IPS-11a (cell line): Measurements from ENCODE around the gene ZGRF1.
"Not testable (repeated sequence)": the region's sequence is repeated elsewhere in the genome, so short reads cannot be mapped to it uniquely, and the experiment has no call there.

ENCODE experiments used
- H3K4me3 ChIP-seq: one replicate; pipeline ENCODE4 v1.5.1; 2013; ENCODE audit warnings: low read depth, low read length, control low read depth

ZGRF1 gene

DNA sequence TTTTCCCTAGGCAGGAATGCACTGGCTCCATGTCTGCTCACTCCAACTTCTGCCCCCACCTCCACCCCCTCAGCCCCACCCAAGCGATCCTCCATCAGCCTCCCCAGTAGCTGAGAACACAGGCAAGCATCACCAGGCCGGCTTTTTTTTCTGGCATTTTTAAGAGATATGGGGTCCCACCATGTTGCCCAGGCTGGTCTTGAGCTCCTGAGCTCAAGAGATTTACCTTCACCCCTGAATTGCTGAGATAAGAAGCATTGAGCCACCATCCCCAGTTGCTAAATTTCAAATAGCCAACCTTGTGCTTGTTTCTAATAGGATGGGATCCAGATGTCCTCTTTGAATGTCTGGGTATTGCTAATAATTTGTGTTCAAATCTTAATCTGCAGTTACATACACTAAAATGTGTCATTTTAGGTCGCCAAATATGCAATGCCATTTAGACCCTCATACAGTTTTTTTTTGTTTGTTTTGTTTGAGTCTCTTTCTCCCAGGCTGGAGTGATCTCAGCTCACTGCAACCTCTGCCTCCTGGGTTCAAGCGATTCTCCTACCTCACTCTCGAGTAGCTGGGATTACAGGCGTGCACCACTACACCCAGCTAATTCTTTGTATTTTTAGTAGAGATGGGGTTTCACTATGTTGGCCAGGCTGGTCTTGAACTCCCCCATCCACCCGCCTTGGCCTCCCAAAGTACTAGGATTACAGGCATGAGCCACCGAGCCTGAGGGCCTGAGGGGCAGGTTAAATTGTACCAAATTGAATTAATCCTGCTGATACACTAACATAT is 9.0 kb upstream of the ZGRF1 start:
- peak overlapping the region; percentile 89 for H3K4me3 ChIP-seq

DNA sequence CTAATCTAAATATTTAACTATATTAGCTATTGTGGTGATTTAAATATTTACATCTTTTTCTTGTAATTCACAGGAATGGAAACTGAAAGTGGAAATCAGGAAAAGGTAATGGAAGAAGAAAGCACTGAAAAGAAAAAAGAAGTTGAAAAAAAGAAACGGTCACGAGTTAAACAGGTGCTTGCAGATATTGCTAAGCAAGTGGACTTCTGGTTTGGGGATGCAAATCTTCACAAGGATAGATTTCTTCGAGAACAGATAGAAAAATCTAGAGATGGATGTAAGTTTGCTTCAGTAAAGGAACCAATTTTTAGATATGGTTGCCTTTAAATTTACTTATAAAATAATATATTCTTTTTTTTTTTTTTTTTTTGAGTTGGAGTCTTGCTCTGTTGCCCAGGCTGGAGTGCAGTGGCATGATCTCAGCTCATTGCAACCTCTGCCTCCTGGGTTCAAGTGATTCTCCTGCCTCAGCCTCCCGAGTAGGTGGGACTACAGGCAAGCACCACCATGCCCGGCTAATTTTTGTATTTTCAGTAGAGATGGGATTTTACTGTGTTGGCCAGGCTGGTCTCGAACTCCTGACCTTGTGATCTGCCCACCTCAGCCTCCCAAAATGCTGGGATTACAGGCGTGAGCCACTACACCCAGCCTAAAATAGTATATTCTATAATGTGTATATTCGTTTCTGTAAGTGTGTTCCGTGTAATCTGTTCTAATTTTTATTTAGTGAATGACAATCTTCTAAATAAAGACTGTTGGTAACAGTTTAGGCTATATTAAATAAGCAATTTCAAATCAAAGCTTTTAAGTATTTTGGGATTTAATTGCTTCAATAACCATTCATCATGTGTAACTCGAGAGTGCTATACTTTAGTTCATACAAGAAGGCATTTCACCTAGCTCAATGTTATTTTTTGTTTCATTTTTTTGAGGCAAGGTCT is 8.2 kb upstream of the ZGRF1 start:
- H3K4me3 ChIP-seq = not testable (repeated sequence)

DNA sequence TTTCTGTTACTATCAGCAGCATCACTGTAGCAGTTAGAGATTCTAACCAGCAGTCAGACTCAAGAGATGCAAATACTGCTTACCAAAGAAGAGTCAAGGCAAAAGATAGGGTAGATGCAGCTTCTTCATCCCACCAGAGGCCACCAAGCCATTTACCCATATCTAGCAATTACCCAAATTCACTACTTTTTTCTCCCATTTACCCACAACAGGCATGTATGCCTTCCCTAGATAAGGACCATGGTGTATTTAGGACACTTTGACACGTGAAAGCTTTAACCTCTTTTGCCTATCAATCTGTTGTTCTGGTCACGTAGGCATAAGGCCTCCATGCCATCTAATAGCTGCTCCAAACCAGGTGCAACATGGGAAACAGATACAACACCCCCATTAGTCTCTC is 5.8 kb upstream of the ZGRF1 start:
- no peak overlapping the region for H3K4me3 ChIP-seq

DNA sequence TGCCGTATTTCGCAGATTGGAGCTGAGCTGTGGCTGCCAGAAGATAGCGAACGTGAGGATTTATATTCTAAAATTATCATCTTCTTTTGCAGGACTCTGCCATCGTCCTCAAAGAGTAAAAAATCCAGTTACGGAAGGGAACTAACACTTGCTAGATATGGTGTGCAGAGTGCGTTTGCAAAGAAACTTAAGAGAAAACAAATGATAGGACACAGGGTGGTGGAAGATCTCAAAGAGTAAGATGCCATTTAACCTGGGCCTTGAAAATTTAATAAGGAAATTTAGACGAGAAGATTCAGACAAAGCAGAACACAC is 800 bp upstream of the ZGRF1 start:
- H3K4me3 ChIP-seq = peak overlapping the region; percentile 92

DNA sequence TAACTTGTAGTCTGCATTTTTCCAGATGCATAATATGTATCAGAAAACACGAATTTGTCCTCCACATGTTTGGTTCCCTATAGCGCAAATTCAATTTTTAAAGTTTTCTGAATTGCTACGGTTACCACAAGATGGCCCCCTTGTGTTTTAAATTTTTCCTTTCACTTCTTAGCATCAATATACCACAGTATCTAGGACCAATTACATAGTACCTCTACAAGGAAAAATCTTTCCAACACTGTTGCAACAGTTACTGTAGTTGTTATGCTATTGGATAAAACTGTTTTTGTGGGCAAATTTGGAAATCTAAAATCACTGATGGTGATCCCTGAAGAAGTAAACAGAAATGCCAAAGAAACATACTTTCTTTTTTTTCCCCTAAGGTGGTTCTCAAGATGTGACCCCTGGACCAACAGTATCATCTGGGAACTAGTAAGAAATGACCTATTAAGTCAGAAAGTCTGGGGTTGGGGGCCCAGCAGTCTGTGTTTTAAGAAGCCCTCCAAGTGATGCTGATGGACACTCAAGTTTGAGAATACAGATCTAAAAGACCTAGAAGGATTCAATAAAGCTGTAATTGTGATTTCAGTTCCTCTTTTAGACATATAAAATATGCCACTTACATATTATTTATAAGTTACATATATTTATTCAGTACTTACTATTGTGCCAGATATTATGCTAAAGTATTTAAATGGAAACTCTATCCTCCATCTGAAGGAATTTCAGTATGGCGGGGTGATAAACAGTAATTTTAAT is 3.1 kb downstream of the ZGRF1 start:
- no peak overlapping the region for H3K4me3 ChIP-seq

DNA sequence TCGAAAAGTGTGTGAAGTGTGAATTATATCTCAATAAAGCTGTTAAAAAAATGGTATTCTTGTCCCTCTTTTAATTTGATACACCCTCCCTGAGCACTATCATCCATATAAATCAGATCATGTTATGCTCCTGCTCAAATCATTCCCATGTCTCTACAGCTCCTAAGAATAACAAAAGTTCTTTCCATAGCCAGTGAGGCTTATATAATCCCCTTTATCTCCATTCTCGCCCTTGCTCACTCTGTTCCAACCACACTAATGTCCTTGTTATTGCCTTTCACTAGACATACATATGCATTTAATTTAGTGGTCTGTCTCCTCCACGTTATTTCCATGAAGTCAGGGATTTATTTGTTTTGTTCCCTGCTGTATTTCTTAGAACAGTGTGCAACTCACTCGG is 10.5 kb downstream of the ZGRF1 start:
- no peak overlapping the region for H3K4me3 ChIP-seq

DNA sequence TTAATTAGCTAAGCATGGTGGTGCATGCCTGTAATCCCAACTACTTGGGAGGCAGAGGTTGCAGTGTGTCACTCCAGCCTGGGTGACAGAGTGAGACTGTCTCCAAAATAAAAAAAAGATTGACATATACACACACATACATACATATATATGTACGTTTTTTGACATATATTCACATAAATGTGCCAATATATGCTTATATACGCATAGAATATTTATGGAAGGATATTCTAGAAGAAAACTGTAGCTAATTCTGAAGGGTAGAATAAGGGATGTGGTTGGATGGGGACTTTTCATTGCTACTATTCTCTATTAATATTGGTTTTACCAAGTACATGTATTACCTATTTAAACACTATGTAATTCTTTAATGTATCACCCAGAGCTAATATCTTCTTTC is 19.7 kb downstream of the ZGRF1 start:
- no peak overlapping the region for H3K4me3 ChIP-seq

DNA sequence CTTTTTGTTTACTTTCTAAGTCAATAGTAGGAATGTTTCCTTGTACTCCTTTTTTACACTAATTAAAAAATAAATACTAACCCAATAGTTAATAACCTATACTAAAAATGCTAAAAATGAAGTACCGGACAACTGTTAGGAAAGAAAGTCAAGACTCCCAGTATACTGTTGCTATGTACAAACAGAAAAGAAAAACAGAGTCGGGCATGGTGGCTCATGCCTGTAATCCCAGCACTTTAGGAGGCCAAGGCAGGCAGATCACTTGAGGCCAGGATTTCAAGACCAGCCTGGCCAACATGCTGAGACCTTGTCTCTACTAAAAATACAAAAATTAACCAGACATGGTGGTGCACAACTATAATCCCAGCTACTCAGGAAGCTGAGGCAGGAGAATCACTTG is 23.9 kb downstream of the ZGRF1 start:
- not testable (repeated sequence) for H3K4me3 ChIP-seq

DNA sequence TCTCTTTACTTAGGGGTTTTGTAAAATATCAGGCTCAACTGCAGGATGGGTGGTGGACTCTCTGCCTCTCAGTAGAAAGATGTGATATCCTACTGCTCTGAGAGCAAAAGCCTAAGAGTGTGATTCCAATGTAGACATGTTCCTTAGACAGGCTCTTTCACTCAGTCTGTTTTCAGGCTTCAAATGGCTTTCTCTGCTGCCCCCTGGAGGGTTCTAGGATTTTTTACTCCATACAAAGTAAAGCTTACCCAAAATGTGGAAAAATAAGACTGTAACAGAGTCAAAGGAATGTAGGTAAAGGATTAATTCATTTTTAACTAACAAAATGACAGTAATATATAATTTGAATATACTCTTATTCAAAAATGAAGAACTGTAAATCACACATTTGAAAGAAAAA is 32.1 kb downstream of the ZGRF1 start:
- no peak overlapping the region for H3K4me3 ChIP-seq

DNA sequence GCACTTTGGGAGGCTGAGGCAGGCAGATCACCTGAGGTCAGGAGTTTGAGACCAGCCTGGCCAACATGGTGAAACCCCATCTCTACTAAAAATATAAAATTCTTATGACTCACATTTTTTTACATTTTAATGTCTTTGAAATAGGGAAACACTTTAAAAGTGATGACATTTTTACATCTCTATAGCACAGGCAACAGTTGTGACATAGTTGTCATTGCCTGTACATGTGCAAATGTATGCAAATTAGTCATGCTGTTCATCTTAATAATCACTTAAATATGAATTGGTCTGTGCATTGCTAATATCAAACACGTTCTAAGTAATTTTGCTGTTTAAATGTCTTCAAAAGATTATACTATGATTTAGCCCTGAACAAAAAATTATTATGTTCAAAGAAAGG is 41.7 kb downstream of the ZGRF1 start:
- no peak overlapping the region for H3K4me3 ChIP-seq

DNA sequence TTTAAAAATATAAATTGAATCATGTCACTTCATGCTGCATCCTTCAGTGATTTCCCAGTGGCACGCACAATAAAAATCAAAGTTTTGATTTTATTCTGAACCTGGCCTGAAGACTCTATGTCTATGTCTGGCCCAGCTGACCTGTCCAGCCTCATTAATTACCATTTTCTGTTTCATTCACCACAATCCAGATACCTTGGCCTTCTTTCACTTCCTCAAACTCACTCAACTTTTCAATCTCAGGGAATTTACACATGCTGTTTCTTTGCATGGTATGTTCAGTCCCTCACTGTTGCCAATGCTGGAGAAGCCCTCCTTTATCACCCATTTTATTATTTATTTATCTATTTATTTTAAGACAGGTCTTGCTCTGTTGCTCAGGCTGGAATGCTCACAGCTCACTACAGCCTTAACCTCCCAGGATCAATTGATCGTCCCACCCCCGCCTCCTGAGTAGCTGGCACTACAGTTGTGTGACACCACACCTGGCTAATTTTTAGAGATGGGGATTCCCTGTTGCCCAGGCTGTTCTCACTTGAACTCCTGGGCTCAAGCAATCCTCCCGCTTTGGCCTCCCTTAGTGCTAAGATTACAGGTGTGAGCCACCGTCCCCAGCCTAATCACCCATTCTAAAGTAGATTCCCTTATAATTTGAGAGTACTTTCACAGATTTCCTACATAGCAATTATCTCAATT is 43.1 kb downstream of the ZGRF1 start:
- no peak overlapping the region for H3K4me3 ChIP-seq

DNA sequence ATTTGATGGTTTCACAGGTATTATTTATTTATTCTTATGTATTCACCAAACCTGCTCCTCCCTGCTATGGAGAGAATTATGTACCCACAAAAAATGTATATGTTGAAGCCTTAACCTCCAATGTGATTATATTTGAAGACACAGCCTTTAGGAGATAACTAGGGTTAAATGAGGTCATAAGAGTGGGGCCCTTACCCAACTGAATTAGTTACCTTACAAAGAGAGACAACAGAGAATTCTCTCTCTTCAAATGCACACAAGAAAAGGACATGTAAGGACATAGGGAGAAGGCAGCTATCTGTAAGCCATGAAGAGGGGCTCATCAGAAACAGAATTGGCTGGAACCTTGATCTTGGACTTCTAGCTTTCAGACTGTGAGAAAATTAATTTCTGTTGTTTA is 44.0 kb downstream of the ZGRF1 start:
- H3K4me3 ChIP-seq = no peak overlapping the region

DNA sequence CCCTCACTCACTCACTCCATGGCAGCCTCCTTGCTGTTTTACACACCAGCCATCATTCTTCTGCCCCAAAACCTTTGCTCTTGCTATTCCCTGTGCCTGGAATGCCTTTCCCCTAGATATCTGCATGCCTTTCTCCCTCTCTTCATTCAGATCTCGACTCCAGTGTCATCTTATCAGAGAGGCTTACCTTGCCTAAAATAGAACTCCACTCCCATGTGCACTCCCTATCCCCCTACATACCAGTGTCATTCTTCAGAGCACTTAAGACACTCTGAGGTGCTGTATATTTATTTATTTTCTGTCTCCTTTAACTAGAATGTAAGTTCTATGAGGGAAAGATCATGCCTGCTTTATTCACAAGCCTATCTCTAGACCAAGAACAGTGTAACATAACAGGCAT is 45.1 kb downstream of the ZGRF1 start:
- no peak overlapping the region for H3K4me3 ChIP-seq

DNA sequence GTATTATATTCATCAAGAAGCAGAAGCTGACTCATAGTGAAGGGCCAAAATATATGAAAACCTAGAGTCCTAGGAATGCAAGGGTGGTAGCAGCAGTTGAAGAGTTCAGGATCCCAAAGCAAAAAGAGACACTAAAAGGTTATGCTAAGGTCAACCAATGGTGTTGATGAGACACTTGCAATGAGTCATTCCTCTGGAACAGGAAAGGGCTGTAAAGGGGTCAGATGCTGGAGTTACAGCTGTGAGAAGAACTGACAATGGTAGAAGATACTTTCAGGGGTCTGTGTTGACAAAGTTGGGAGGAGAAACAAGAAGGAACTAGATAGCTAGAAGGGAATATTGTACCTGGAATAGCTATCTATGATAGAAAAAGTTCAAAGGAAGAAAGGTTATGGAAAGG is 47.5 kb downstream of the ZGRF1 start:
- no peak overlapping the region for H3K4me3 ChIP-seq

DNA sequence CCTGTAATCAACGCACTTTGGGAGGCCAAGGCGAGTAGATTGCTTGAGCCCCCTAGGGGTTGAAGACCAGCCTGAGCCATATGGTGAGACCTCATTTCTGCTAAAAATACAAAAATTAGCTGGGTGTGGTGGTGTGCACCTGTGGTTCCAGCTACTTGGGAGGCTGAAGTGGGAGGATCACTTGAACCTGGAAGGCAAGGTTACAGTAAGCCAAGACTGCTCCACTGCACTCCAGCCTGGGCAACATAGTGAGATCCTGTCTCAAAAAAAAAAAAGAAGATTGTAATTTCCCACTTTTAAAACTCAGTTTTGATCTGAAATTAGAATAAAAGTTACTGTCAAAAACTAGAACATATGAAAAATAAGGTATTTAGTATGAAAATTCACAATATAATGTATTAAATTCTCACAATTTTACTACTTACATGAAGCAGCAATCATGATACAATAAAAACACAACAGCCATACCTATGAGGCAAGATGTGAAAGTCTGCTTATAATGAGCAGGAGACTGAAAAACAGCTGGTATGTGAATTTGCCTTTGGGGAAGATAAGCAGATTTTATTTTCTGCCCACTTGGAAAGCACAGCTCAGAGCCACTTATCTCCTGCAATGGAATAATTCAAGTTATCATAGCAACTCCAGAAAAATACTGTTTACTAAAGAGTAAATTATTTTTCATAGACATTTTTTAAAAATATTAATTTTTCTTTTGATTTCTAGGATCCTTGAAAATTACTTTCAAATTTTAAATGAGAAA is 50.6 kb downstream of the ZGRF1 start:
- H3K4me3 ChIP-seq = no peak overlapping the region

DNA sequence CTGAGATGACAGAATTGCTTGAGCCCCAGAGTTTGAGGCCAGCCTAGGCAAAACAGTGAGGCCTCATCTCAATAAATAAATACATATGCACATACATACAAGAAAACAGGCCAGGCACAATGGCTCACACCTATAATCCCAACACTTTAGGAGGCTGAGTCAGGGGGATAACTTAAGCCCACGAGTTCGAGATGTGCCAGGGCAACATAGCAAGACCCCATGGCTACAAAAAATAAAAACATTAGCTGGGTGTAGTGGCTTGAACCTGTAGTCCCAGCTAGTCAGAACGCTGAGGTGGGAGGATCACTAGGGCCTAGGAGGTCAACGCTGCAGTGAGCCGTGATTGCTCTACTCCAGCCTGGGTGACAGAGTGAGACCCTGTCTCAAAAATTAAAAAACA is 69.2 kb downstream of the ZGRF1 start:
- no peak overlapping the region for H3K4me3 ChIP-seq

DNA sequence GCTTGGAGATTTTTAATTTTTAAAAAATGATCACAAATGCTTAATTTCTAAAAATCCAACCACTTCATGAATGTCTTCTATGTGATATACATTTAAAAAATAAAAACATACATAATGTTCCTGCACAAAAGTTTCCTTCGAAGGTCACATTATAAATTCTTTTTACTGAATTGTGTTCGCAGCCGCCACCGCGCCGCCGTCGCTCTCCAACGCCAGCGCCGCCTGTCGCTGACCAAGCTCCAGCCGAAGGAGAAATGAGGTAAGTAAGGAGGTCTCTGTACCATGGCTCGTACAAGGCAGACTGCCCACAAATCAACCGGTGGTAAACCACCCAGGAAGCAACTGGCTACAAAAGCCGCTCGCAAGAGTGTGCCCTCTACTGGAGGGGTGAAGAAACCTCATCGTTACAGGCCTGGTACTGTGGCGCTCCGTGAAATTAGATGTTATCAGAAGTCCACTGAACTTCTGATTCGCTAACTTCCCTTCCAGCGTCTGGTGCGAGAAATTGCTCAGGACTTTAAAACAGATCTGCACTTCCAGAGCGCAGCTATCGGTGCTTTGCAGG is 71.9 kb downstream of the ZGRF1 start:
- no peak overlapping the region for H3K4me3 ChIP-seq

DNA sequence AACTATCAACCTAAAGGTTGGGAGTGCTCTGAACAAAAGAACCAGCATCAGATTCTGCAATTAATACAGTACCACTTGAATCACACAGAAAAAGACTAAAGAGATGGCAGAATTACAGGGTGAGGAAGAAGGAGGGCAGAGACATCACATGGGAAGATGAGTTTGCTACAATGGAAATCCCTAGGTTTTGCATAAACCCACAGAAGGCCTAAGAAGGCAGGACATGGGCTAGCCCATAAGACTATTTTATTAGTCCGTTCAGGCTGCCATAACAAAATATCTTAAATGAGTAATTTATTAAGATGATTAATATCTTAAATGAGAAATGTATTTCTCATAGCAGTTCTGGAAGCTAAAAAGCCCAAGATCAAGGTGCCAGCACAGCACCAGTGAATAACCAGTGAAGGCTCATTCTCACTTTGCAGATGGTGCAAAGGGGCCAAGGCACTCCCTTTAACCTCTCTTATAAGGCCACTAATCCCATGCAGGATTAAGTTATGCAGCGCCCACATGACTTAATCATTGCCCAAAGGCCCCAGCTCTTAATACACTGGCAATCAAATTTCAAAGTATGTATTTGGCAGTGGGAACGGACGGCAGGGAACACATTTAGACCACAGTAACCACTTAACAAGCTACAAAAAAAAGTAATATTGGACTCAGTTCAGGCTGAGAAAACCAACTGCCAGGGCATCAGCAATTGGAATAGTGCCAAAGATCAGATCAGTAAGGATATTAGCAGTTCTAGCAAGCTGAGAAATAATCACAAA is 73.1 kb downstream of the ZGRF1 start:
- H3K4me3 ChIP-seq = no peak overlapping the region

DNA sequence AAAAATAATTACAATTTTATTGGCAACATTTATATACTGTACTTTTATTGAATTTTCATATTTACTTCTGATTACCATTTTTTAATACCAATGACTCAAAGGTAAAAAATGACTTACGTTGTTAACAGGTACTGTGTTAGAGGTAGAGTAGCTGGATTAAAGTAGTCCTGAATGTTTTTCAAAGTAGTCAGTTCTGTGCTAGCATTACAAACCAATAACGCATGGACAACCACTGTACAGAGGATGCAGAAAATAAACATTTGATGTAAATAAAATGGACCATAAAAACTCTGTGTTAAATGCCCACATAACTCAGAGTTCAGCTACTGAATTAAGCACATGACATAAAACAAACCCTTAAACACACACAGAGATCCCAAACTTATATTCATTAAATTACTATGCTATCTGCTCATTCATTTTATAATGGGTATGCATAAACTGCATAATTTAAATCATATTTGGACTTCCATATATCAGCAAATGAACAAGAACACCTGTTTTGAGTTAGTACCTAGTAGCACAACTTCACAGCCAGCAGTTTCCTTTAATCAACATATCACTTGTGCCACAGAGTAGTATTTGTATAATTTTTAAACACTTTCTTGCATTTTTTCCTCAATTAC is 74.3 kb downstream of the ZGRF1 start:
- no peak overlapping the region for H3K4me3 ChIP-seq
